Activated gamma-delta T cell treated with anti-CD3 and anti-CD28 coated beads, Interleukin-2, amount 50 U/mL, for 16 hours (primary cell): ENCODE results near the gene TUBA4A.
"Not testable (repeated sequence)": the region's sequence is repeated elsewhere in the genome, so short reads cannot be mapped to it uniquely, and the experiment has no call there.

Experiments used
- DNase-seq: peaks from one replicate; pipeline ENCODE4 v3.0.0-alpha.2; 2020; ENCODE audit warnings: low read depth

Gene TUBA4A

GRCh38 chr2:219253753-219254589 is at the start of gene TUBA4A:
Gene TUBA4A (minus strand): TSS chr2:219253918. CDS start chr2:219253858, 60 bp downstream.
- DNase-seq, result peak; percentile 85

GRCh38 chr2:219302412-219302968 is 48.8 kb upstream of the TUBA4A start:
- DNase-seq, result no peak

DNA sequence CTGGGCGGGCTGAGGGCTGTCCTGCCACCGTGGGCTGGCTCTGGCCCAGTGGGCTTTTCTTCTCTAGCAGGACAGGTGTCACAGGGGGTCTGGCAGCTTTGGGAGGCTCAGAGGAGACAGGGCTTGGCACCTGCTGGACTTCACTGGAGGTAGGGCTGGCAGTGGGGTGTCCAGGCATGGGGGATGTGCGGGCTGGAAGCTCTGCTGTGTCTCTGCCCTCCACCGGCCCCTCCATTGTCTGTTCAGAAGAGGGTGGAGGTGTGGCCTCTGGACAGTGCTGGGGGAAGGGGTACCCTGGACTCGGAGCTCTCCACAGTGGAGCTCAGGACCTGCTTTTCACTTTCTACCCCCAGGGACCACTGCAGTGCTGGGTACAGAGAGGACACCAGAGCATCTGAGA is 46.3 kb upstream of the TUBA4A start:
- DNase-seq, result no peak

- DNase-seq, result no peak
Observed at GRCh38 chr2:219299372-219299760, 45.6 kb upstream of the TUBA4A start.

DNA sequence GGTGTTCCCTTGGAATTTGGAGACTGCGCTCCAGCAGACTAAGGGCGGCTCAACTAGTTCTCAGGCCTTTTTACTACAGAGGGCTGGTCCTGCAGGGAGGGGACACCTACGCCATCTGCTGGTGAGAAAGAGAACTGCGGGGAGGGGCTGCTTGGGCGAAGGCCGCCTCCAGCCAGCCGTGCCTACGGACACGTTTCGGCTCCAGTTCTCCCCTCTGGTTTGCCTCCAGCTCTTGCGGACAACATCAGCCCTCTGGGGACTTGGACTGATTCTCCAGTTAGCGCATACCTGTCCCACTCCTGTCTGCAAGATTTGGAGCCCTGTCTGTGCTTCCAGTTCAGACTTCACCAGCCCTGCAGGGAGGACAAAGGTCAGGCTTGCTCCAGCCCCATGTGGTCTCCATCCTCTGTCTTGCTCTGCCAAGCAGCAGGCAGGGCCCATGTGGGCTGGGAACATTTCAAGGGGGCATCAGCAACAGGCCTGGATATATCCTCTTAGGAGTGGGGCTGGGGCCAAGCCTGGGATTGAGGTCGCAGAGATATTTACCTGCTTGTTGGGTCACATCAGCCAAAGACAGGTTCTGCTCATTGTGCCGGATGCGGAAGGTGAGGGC is 45.1 kb upstream of the TUBA4A start:
- DNase-seq, result peak; percentile 89

DNA sequence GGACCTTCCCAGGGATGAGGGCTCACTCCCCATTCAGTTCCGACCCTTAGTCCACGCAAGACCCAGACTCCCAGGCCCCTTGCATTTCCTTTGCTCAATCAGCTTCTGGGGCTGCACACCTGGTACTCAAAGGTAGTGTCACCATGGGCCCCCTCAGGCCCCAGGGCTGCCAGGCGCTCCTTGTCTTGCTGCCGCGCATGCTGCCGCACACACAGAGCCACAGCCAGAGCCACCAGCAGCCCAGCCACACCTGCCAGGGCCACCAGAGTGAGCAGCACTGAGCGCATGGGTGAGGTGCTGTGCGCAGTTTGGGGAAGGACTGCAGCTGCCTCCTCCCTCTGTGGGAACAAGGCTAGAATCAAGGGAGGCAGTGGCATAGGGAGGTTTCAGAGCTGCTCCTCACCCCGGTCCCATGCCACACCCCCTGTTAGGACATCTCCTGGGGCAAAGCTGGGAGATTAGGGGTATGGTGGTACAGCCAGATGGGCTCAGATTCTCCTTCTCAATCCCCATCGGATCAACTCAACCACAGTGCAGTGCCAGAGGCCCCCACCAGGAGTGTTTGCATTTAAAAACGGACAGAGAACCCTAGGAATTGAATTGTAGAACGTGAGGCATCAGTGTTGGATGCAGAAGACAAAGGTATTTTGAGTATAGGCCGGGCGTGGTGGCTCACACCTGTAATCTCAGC is 44.2 kb upstream of the TUBA4A start:
- DNase-seq, result no peak

DNA sequence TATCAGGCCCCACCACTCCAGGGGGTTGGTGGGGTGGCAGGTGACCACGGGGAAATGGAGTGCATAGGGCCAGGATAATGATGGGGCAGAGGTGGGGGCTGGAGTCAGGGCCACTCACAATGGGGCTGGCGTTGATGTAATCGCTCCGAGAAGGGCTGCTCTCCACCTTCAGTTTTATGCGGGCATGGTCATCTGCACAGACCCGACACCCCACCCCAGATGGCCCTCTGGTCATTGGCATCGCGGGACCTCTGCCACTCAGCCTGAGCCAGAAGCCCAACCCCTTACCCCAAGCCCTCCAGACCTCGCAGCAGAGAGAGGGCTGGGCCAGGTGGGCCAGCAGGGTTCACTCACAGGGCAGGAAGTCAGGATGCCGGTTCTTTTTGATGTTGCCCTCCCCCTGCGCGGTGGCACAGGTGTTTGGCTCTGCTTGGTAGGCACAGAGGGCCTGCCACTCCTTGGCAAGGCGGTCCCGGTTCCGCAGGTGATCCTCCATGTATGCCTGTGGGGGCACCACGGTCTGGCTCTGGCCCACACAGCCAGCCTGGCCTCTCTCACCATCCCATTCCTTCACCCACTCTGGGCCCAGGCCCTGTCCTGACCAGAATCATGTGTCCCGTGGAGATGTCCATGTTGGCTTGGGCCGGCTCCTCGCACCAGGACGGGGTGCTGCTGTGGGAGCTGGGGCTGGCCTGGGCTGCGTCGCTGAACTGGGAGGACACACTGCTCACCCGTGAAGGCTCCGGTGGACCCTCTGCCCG is 43.1 kb upstream of the TUBA4A start:
- no peak for DNase-seq

- DNase-seq, result no peak
Observed at GRCh38 chr2:219296142-219296541, 42.4 kb upstream of the TUBA4A start.

- peak; percentile 84 for DNase-seq
Observed at GRCh38 chr2:219294356-219295351, 40.9 kb upstream of the TUBA4A start.

DNA sequence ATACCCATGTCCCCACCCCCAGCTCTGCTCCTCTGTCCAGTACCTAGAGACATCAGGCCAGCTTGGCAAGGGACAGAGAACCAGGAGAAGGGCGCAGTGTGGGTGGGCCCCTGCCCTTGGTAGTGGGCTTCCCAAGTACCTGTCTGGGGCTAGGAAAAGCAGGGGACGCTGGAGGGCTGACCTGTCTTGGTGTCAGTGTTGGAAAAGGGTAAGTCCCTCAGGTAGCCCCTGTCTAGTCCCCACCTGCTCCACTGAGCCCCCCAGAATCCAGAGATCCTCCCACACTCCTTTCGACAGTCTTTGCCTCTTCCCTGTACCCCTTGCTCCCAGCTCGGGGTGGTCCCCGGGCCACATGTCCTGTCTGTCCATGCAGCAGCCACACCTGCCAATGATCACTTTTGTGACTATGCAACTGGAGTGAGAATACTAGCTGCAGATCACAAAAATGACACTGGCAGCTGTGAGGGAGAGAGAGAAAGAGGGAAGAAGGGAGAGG is 40.1 kb upstream of the TUBA4A start:
- DNase-seq, result no peak

- DNase-seq, result no peak
Observed at GRCh38 chr2:219292616-219293015, 38.9 kb upstream of the TUBA4A start.

GRCh38 chr2:219291910-219292490 is 38.3 kb upstream of the TUBA4A start:
- DNase-seq, result no peak

DNA sequence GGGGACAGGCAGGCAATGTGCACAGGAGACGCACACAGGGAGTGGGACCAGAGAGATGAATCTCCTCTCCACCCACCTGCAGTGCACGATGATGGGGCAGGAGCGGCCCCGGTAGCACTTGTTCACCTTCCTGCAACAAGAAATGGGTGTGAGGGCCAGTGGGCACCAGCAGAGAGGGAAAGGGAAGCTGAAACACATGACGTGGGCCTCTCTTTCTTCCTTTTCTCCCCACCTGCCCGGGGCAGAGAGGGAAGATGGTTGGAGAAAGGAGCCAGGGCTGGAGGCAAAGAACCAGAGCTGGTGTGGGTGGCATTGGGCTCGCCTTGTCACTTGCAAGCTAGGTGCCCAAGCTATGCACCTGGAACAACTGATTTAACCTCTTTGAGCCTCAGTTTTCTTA is 37.7 kb upstream of the TUBA4A start:
- DNase-seq, result no peak

DNA sequence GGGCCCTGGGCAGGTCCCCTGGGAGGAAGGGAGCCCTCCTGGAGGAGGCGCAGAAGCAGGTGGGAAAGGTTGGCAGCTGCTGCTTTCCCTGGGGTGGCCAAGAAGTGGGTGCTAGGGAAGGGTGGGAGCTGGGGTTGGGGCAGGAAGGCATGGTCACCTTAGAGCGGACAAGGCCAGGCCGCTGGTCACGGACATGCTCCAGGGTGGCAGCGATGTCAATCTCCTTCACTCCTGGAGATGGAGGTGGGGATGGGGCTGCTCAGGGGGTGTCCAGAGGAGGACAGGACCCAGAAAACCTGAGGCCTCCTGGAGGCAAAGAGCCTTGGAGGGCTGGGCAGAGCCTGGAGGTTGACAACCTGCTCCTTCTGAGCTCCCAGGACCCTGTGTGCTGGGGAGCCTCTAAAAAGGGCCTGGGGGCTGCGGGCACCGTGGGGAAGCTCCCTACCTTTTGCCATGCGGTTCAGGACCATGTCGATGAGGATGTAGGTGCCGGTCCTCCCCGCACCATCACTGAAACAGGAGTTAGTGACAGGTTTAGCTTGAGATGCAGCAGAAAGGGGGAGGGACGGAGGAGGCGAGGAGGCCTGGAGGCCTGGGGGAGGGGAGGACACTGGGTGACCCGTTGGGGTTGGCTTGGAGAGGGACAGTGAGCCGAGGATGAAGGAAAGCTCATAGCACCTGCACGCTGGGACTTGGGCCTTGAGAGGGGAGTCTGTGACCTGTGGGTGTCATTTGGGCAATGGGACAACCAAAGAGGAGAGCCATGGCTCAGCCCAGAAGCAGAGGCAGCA is 36.9 kb upstream of the TUBA4A start:
- DNase-seq, result no peak

- no peak for DNase-seq
Observed at GRCh38 chr2:219289537-219290361, 36.0 kb upstream of the TUBA4A start.

GRCh38 chr2:219289195-219289536 is 35.4 kb upstream of the TUBA4A start:
- no peak for DNase-seq

GRCh38 chr2:219287580-219288265 is 34.0 kb upstream of the TUBA4A start:
- no peak for DNase-seq

DNA sequence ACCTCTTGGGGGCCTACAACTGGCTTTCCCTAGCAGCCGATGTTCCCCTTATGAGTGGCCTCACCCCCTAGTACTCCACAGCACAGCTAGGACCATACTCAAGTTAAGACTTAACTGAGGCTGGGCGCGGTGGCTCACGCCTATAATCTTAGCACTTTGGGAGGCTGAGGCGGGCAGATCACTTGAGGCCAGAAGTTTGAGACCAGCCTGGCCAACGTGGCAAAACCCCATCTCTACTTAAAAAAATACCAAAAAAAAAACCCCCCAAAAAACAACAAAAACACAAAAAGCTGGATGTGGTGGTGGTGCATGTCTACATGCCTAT is 33.4 kb upstream of the TUBA4A start:
- DNase-seq, result not testable (repeated sequence)
